COR-L47 (cell line): Measurements from ENCODE around the gene EPHB1.

Experiments used
- DNase-seq: peaks from one replicate; lab custom pipeline; 2025; lab: John Stamatoyannopoulos, UW

EPHB1 gene

GRCh38 chr3:134809427-134810051, 14.5 kb downstream of the EPHB1 start:
- DNase-seq = peak; percentile 30

- DNase-seq = no peak
These were observed 15.0 kb downstream of the EPHB1 start for GRCh38 chr3:134810052-134810435.

GRCh38 chr3:134810850-134811249, 15.8 kb downstream of the EPHB1 start:
- DNase-seq = no peak

GRCh38 chr3:134813618-134814017, 18.6 kb downstream of the EPHB1 start:
- no peak for DNase-seq

GRCh38 chr3:134815519-134815918, 20.5 kb downstream of the EPHB1 start:
- DNase-seq = no peak

GRCh38 chr3:134816623-134817022, 21.6 kb downstream of the EPHB1 start:
- no peak for DNase-seq

GRCh38 chr3:134817297-134817696, 22.2 kb downstream of the EPHB1 start:
- no peak for DNase-seq

- no peak for DNase-seq
These were observed 25.9 kb downstream of the EPHB1 start for GRCh38 chr3:134820994-134821393.

- DNase-seq = no peak
These were observed 27.0 kb downstream of the EPHB1 start for GRCh38 chr3:134822090-134822489.

- DNase-seq = no peak
These were observed 28.6 kb downstream of the EPHB1 start for GRCh38 chr3:134823679-134824078.

- DNase-seq = no peak
These were observed 29.7 kb downstream of the EPHB1 start for GRCh38 chr3:134824791-134825190.

- DNase-seq = no peak
These were observed 32.2 kb downstream of the EPHB1 start for GRCh38 chr3:134827213-134827612.

GRCh38 chr3:134829721-134830120, 34.7 kb downstream of the EPHB1 start:
- no peak for DNase-seq

GRCh38 chr3:134832585-134832984, 37.5 kb downstream of the EPHB1 start:
- DNase-seq = no peak

- no peak for DNase-seq
These were observed 38.5 kb downstream of the EPHB1 start for GRCh38 chr3:134833453-134834163.

- no peak for DNase-seq
These were observed 41.9 kb downstream of the EPHB1 start for GRCh38 chr3:134836921-134837320.

GRCh38 chr3:134838599-134838998, 43.5 kb downstream of the EPHB1 start:
- DNase-seq = no peak

GRCh38 chr3:134839422-134839821, 44.4 kb downstream of the EPHB1 start:
- DNase-seq = no peak

- DNase-seq = no peak
These were observed 44.9 kb downstream of the EPHB1 start for GRCh38 chr3:134839990-134840389.

GRCh38 chr3:134840459-134840858, 45.4 kb downstream of the EPHB1 start:
- DNase-seq = no peak

GRCh38 chr3:134846084-134846483, 51.0 kb downstream of the EPHB1 start:
- no peak for DNase-seq

- DNase-seq = no peak
These were observed 51.9 kb downstream of the EPHB1 start for GRCh38 chr3:134846911-134847317.

GRCh38 chr3:134847349-134847748, 52.3 kb downstream of the EPHB1 start:
- DNase-seq = no peak

- no peak for DNase-seq
These were observed 54.5 kb downstream of the EPHB1 start for GRCh38 chr3:134849561-134849960.
